HG02759 (cell line): ENCODE data around the gene PPP6R2.

ENCODE experiments used
- ATAC-seq: cut with Tn5 transposase; IDR thresholded peaks from one replicate; pipeline ENCODE4 v1.9.1; 2021; ENCODE audit warnings: mild to moderate bottlenecking, moderate library complexity; ENCODE audit not compliant: unreplicated experiment

PPP6R2 gene

DNA sequence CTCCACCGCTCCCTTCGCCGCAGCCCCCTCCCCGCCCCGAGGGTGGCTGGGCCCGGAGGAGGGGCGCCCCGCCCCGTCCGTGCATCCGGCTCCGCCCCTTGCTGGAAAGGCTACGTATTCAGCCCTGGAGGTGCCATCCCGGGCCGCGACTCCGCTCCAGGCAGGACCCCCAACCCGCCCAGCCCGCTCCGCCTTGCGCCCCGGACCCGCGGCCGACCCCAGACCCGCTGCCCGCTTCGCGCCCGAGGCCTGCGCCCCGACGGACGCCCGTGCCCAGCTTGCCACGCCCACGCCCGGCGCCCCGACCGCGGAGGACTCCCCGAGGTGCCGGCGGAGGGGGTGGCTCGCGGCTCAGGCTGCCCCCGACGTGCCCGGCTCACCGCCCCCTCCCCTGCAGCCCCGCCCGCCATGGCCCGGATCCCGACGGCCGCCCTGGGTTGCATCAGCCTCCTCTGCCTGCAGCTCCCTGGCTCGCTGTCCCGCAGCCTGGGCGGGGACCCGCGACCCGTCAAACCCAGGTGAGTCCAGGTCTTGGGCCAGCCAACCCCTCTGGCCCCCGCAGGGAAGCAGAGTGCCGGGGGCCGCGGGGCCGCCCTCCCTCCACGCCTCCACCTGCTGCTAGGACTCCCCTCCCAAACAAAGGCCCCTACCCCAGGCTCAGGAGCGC is 138.4 kb downstream of the PPP6R2 start, which contains the start of gene ADM2:
TSS of gene ADM2 (plus strand) at position 104 of the 667 bp plus-strand sequence. CDS start at position 409, 305 bp downstream.
- ATAC-seq = no peak

DNA sequence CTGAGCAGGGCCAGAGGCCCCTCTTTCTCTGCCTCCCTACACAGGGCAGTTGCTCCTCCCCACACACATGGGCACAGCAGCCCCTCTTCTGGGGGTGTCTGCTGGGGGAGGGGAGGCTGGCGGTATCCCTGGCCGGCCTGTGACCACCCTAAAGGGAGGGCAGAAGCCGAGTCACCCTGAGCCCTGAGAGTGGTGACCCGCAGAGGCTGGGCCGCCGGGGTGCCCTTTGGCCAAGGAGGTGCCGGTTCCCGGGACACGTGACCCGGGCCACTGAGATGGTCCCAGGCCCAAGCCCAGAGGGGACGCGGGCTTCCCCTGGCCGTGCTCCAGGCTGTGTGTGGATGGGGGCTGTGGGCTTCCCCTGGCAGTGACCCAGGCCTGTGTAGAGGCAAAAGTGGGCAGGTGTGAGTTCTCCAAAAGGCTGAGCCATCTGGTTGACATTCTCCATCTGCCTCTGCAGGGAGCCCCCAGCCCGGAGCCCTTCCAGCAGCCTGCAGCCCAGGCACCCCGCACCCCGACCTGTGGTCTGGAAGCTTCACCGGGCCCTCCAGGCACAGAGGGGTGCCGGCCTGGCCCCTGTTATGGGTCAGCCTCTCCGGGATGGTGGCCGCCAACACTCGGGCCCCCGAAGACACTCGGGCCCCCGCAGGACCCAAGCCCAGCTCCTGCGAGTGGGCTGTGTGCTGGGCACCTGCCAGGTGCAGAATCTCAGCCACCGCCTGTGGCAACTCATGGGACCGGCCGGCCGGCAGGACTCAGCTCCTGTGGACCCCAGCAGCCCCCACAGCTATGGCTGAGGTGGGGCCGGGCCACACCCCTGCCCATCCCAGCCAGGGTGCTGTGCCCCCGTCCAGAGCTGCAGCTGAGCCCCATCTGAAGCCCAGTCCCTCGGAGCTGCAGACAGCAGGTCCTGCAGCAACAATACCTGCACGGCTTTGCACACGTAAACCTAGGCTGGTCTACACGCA is 139.3 kb downstream of the PPP6R2 start:
- no peak for ATAC-seq

DNA sequence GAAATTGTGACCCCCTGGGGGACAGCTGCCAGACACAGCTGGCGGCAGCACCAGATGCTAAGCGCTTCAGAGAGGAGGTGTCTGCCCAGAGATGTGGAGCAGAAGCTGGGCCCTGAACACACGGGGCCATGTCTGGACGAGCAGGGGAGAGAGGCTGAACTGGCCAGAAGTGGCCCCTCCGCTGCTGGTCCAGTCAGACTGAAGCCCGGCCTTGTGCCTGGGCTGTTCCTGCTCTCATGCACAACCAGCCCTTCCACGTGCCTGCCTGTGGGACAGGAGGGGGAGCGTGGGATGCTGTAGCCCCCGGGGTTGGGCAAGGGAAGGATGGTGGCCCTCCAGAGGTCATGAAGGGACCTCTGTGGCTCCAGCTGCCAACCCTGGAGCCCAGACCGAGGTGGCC is 140.0 kb downstream of the PPP6R2 start:
- no peak for ATAC-seq

DNA sequence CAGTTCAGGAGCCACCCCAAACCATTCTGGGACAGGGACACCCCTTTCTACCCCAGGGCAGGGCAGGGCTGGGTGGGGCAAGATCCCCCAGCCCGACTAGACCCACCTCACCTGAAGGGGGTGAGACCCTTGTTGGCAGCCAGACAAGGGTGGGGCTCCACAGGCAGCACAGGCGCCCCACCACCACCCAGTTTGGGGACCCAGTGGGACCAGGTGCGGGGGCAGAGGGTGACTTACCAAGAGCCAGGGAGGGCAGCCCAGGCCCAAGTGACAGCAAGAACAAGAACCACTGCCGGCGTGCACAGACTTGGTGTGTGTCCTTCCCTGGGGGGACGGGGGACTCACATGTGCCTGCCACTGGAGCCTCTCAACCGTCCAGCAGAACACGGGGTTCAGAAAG is 140.4 kb downstream of the PPP6R2 start:
- ATAC-seq = no peak

DNA sequence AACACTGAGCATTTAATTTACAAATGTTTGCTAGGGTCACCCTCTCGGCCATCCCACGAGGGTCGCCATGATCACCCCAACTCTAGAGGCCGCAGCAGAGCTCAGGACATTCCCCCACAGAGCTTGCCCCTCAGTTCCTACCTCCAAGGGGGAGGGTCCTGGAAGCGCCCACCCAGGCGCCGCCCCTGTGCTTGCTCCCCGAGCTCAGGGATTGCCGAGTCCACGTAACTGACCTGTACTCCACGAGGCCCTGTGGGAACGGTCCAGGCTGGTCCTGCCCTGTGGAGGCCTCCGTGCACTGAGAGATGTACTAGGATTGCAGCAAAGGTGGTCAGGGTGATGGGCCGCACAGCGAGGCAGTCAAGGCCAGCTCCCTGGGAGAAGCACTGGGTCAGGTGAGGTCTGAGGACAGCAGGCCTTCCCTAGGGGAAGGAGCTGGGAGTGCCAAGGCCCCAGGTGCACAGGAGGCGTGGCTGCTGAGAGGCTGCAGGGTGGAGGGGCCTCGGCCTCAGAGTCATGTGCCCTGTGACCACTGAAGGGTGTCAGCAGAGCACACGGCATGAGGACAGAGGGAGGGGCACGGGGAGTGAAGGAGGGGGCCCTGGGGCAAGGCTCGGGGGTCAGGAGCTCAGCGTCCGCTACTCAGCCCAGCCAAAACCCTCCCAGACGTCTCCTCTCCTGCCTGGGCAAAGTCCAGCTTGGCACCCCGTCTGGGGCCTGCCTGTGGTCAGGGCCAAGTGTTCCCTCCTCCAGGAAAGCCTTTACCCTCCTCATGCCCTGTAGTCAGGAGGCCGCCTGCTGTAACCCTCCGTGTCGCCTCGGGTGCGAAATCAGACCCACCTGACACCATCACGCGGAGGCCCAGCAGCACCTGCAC is 141.1 kb downstream of the PPP6R2 start:
- no peak for ATAC-seq

DNA sequence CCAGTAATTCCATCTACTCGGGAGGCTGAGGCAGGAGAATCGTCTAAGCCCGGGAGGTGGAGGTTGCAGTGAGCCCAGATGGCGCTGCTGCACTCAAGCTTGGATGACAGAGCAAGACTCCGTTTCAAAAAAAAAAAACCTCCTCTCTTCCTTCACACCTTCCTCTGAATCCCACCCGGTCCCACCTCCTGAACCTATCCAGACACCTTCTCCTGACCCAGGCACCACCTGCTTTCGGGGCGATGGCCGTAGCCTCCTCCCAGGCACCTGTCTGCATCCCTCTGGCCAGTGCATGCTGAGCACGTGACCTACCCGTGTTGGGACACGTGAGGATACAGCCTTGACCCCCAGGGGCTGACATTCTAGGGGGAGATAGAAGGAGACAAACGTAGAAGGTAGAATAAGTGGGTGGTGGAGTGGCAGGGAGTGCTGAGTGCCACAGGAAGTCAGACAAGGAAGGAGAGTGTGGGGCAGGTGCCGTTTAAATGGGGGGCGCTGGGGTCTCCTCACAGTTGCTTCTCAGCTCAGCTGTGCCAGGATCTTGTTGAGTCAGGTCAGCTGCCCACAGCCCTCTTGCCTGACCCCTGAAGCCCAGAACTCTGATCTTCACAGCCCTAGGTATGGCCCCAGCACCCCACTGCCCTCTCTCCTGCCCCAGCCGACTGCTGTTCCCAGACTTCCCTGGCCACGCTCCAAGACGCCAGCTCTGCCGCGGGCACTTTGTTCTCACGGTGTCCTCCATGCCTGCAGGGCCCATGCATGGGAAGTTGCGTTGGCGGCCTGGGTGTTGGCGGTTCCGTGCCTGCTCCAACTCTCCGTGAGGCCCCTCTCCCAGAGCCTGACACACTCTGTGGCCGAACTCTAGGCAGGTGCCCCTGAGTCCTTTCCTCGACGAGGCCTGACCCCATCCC is 142.3 kb downstream of the PPP6R2 start:
- ATAC-seq = no peak

DNA sequence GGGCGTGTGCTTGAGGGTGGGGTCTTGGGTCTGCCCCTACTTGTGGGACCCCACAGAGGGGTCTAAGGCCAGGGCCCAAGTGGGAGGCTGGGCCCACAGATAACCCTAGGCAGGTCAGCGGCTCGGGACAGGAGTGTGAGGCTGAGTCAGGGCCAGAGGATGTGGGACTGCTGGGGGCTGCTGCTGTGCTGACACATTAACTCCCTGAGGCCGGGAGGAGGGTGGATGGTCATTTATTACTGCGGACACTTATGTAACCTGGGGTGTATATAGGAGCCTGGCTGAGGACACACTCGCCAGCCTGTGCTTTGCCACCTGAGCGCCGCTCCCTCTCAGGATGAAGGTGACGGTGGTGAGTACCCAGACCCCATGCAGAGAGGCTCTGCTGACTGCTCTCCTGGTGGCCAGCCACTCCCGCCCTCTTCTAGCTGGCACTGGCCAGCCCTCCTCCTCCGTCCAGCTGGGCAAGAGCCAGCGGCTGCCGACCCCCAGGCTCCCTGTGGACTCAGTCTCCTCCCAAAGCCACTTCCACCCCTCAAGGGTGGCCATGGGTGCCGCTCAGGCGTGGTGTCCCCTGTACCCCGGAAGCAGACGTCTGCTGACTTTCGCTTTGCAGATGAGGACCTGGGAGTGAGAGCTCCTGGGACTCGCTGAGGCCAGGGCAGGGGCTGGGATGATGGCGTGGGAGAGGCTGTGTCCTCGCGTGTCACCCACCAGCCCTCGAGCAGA is 143.6 kb downstream of the PPP6R2 start, which contains the start of gene MIOX:
TSS of gene MIOX (plus strand) at position 299 of the 729 bp plus-strand sequence. CDS start at position 338, 39 bp downstream.
- ATAC-seq = no peak

DNA sequence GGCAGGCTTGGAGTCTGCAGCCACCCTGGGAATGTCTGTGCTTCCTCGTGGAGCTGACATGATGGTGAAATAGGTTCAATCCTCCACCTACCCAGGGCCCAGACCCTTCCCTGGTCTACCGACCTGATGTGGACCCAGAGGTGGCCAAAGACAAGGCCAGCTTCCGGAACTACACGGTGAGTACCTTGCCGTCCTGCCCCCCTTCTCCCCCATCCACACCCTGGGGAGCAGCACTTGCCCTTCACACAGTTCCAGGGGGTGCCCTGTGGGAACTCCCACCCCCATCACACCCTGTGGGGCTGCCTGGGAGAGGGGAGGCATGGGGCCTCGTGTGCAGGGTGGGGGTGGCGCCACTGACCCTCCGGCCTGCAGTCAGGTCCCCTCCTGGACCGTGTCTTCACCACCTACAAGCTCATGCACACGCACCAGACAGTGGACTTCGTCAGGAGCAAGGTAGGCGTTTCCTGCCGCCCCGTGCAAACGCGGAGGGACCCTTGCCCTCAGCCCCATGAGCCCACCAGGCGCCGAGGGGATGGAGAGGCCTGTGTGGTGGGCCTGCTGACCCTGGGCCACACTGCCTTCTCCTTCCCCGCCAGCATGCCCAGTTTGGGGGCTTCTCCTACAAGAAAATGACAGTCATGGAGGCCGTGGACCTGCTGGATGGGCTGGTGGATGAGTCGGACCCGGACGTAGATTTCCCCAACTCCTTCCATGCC is 144.3 kb downstream of the PPP6R2 start:
- no peak for ATAC-seq

DNA sequence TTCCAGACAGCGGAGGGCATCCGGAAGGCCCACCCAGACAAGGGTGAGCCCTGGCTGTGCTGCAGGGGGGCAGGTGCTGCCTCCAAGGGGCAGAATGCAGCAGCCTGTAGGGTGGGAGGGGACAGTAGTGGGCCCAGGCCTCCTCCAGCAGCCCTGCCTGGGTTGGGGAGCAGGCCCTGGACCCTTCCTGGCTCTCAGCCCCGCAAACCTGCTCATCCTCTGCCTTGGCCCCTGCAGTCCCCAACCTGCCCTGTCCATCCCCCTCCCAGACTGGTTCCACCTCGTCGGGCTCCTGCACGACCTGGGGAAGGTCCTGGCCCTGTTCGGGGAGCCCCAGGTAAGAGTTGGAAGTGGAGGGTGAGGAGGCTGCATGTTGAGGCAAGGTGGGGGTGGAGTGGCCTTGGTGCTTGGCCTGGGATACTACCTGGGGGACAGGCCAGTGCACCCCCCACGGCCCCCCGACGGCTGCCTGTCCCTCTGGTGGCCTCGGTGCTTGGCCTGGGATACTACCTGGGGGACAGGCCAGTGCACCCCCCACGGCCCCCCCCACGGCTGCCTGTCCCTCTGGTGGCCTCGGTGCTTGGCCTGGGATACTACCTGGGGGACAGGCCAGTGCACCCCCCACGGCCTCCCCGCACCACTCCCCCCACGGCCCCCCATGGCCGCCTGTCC is 145.0 kb downstream of the PPP6R2 start:
- ATAC-seq = no peak

DNA sequence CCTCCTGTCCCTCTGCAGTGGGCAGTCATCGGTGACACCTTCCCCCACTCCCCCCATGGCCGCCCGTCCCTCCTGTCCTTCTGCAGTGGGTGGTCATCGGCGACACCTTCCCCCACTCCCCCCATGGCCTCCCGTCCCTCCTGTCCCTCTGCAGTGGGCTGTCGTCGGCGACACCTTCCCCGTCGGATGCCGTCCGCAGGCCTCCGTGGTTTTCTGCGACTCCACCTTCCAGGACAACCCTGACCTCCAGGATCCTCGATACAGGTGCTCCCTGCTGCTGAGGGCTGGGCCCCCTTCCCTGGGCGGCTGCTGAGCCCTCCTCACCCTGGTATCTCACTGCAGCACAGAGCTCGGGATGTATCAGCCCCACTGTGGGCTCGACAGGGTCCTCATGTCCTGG is 145.8 kb downstream of the PPP6R2 start:
- ATAC-seq = no peak

DNA sequence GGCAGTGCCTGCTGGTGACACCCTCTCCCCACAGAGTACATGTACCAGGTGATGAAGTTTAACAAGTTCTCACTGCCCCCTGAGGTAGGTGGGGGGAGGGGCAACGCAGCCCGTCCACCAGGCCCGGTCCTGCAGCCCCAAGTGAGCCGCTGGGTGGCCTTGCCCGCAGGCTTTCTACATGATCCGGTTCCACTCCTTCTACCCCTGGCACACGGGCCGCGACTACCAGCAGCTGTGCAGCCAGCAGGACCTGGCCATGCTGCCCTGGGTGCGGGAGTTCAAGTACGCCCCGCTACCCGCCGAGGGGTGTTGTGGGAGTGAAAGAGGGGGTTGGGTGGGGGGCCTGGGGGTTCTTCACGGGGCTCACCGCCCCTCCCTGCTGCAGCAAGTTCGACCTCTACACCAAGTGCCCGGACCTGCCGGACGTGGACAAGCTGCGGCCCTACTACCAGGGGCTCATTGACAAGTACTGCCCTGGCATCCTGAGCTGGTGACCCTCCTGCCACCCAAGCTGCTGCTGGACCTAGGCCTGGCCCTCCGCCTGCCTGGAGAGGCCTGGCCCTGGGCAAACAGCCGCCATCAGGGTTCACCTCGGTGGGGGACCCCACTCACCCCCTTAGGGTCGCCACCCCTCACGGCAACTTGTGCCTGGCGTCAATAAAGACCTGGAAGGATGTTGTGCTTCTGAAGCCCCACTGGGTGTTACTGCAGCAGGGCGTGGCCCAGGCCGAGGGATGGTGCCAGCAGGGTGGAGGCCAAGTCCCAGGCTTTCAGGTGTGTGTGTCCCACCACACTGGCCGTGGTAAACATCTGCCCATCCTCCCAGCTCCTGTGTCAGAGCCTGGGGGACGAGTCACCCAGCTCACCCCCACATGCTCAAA is 146.5 kb downstream of the PPP6R2 start:
- no peak for ATAC-seq

DNA sequence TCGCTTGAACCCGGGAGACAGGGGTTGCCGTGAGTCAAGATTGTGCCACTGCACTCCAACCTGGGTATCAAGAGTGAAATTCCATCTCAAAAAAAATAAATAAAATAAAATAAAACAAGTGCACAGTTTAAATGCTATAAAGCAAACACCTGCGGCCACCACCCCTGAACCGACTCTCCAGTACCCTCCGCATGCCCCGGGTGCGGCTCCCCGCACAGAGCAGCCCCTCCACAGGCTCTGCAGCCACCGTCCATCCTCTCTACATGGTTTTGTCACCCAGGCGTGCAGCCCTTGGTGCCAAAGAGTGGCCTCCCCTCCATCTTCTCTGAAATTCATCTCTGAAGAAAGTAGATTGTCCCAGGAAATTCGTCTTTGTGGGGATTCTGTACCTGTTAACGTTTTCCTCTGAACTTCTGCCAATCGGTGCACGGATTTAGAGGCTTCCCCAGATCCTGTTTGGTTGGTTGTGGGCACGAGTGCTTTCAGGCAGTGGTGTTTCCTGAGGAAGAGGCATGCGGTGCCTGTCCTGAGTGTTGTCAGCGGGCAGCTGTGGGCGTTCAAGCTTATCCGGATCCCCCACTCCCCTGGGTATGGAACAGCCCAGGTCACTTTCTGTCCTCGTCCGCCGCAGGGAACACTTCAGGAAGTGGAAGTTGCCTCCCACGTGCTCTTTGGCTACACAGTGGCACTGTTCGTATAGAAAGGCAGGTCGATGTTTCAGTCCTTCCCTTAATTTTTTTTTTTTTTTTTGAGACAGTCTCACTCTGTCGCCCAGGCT is 147.6 kb downstream of the PPP6R2 start:
- ATAC-seq = no peak
